SK-N-SH treated with all-trans-retinoic acid at 6 μM for 48 hours (cell line): ENCODE data around the gene LRGUK.

Experiments used
- GLIS3 ChIP-seq: fragments of 250-450 bp; sonication (Bioruptor Pico); IDR thresholded peaks from 2 replicates; pipeline ENCODE4 v1.5.0; 2020; ENCODE audit warnings: mild to moderate bottlenecking, moderate library complexity
- ISL1 ChIP-seq: fragments of 250-450 bp; sonication (Bioruptor Pico); IDR thresholded peaks from 2 replicates; pipeline ENCODE4 v2.1.2; 2022; ENCODE audit warnings: mild to moderate bottlenecking, moderate library complexity
- PPARA ChIP-seq: fragments of 250-450 bp; sonication (Bioruptor Pico); IDR thresholded peaks from 2 replicates; pipeline ENCODE4 v1.5.0; 2020; ENCODE audit warnings: mild to moderate bottlenecking, borderline replicate concordance
- TCF4 ChIP-seq: fragments of 250-450 bp; sonication (Bioruptor Pico); IDR thresholded peaks from 2 replicates; pipeline ENCODE4 v1.8.0; 2021; ENCODE audit warnings: mild to moderate bottlenecking, moderate library complexity, borderline replicate concordance
- ZFP30 ChIP-seq: fragments of 450-650 bp; formaldehyde crosslinking; IDR thresholded peaks from 2 replicates; pipeline ENCODE4 v1.5.0; 2022; ENCODE audit warnings: mild to moderate bottlenecking, moderate library complexity
- ZNF70 ChIP-seq: fragments of 450-650 bp; formaldehyde crosslinking; IDR thresholded peaks from 2 replicates; pipeline ENCODE4 v1.5.0; 2020; ENCODE audit warnings: mild to moderate bottlenecking, moderate library complexity
- TF ChIP-seq, protein P1 (sequence below): fragments of 250-450 bp; sonication (Bioruptor Pico); IDR thresholded peaks from 2 replicates; pipeline ENCODE4 v1.5.1; 2020; ENCODE audit warnings: low read depth, mild to moderate bottlenecking, moderate library complexity
- TF ChIP-seq, protein P2 (sequence below): fragments of 250-450 bp; sonication (Bioruptor Pico); IDR thresholded peaks from 2 replicates; pipeline ENCODE4 v1.8.0; 2020; ENCODE audit warnings: mild to moderate bottlenecking, moderate library complexity, borderline replicate concordance

DNA sequence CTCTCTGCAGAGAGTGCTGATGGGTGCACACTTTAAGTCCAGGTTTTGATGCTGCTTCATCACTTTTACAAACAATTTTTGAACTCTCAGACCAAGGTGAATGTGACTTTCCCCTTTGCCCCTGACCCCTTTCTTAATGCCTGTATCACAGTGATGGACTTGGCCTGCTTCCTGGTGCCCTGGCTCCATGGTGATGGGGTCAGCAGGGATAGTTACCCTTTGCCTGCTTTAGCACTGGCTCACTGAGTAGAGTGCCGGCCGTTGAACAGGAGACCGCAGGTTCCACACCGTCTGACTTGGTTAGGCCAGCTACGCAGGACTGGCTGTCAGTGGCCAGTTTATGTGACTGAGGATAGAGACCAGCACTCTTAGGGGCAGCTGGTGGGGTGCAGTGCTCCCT, 40.1 kb downstream of the LRGUK start:
- TF ChIP-seq ZFP30 (CRISPR knock-in tag) (no peak), GLIS3 (CRISPR knock-in tag) (no peak), ISL1 (CRISPR knock-in tag) (no peak), PPARA (CRISPR knock-in tag) (no peak), TCF4 (no peak), ZNF70 (CRISPR knock-in tag) (no peak)
- TF ChIP-seq, protein P1, sequence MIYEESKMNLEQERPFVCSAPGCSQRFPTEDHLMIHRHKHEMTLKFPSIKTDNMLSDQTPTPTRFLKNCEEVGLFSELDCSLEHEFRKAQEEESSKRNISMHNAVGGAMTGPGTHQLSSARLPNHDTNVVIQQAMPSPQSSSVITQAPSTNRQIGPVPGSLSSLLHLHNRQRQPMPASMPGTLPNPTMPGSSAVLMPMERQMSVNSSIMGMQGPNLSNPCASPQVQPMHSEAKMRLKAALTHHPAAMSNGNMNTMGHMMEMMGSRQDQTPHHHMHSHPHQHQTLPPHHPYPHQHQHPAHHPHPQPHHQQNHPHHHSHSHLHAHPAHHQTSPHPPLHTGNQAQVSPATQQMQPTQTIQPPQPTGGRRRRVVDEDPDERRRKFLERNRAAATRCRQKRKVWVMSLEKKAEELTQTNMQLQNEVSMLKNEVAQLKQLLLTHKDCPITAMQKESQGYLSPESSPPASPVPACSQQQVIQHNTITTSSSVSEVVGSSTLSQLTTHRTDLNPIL, result no peak
- TF ChIP-seq, protein P2, sequence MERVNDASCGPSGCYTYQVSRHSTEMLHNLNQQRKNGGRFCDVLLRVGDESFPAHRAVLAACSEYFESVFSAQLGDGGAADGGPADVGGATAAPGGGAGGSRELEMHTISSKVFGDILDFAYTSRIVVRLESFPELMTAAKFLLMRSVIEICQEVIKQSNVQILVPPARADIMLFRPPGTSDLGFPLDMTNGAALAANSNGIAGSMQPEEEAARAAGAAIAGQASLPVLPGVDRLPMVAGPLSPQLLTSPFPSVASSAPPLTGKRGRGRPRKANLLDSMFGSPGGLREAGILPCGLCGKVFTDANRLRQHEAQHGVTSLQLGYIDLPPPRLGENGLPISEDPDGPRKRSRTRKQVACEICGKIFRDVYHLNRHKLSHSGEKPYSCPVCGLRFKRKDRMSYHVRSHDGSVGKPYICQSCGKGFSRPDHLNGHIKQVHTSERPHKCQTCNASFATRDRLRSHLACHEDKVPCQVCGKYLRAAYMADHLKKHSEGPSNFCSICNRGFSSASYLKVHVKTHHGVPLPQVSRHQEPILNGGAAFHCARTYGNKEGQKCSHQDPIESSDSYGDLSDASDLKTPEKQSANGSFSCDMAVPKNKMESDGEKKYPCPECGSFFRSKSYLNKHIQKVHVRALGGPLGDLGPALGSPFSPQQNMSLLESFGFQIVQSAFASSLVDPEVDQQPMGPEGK (CRISPR knock-in tag), result no peak
